Measurements from ENCODE around the gene TENM4. TPM values are rescaled to one million over a fixed set of nuclear protein-coding genes. Genes with fewer than 3 reads are reported as not detected.

The TENM4 gene
- polyA plus RNA-seq, 2 of the 4 experiments (the other 2 are of a cell fraction) = 0.06 to 0.31 TPM

- no peak for DNase-seq (ENCODE audit: low read depth in 1 of 2, low spot score in 1 of 2)
- H3K4me1 ChIP-seq = no peaks in the 10 kb centered on the region
- FAIRE-seq = no peak
- ChIA-PET CTCF (interaction anchor here (0.6 to 1.6 kb wide), 3 partner anchors 11 to 126 kb away, joined by 3 read pairs; no protein-coding TSS in a partner anchor), POLR2A (no interaction called here)
- H3K27ac ChIP-seq = no peak overlapping the region
- TF ChIP-seq PHF8 (IDR thresholded peaks at IDR 0.05; ENCODE audit: borderline replicate concordance, low read depth) (no peak), GATA3 (IDR thresholded peaks at IDR 0.05; ENCODE audit: borderline replicate concordance) (no peak), POLR2A (IDR thresholded peaks at IDR 0.05; ENCODE audit: low read length) (no peak), MAZ (IDR thresholded peaks at IDR 0.05; ENCODE audit: borderline replicate concordance, low read depth, low read length) (no peak), ELK1 (IDR thresholded peaks at IDR 0.05; ENCODE audit: low read depth, low read length) (no peak), HDAC2 (IDR thresholded peaks at IDR 0.05) (no peak), CHD4 (IDR thresholded peaks at IDR 0.05; ENCODE audit: borderline replicate concordance) (no peak)
- no peaks in the 10 kb centered on the region for H3K9me3 ChIP-seq
- H3K4me3 ChIP-seq = no peak overlapping the region
- no peak for ATAC-seq
- no peak overlapping the region for H3K4me2 ChIP-seq
- WGBS (ENCODE audit: missing lambda C conversion rate) = 47% methylated on average over 3 of the region's 3 CpGs
Observed at GRCh38 chr11:79043726-79044125, 397.1 kb downstream of the TENM4 start.

- 80% methylated on average over 2 of the region's 2 CpGs for WGBS (ENCODE audit: missing lambda C conversion rate)
Observed at GRCh38 chr11:79042824-79043223, 398.0 kb downstream of the TENM4 start.

GRCh38 chr11:79040348-79040747, 400.5 kb downstream of the TENM4 start:
- WGBS (ENCODE audit: missing lambda C conversion rate) = 56% methylated on average over 1 of the region's 1 CpG
- Histone ChIP-seq H3K4me1 (no peaks in the 10 kb centered on the region), H3K4me2 (no peak overlapping the region), H3K9me3 (no peaks in the 10 kb centered on the region), H3K4me3 (no peak overlapping the region), H3K27ac (no peak overlapping the region)
- ChIA-PET POLR2A (no interaction called here), CTCF (interaction anchor here (1.9 kb wide), 1 partner anchor 395 kb away, joined by 4 read pairs; no protein-coding TSS in a partner anchor)
- no peak for FAIRE-seq
- no peak for ATAC-seq
- no peak for TF ChIP-seq HDAC2 (IDR thresholded peaks at IDR 0.05)
- TF ChIP-seq EHMT2 (IDR thresholded peaks at IDR 0.05; ENCODE audit: low read depth) = no peak
- no peak for TF ChIP-seq USF2 (IDR thresholded peaks at IDR 0.05)
- DNase-seq (ENCODE audit: low read depth in 1 of 2, low spot score in 1 of 2) = no peak

More at GRCh38 chr11:79042824-79043223, 398.0 kb downstream of the TENM4 start:
- Histone ChIP-seq H3K27ac (no peak overlapping the region), H3K4me1 (no peaks in the 10 kb centered on the region), H3K4me3 (no peak overlapping the region), H3K4me2 (no peak overlapping the region), H3K9me3 (no peaks in the 10 kb centered on the region)
- ATAC-seq (no peak), DNase-seq (ENCODE audit: low read depth in 1 of 2, low spot score in 1 of 2) (no peak), FAIRE-seq (no peak)
- ChIA-PET CTCF (interaction anchor here (0.9 to 1.6 kb wide), 3 partner anchors 10 to 13 kb away, joined by 3 read pairs; no protein-coding TSS in a partner anchor), POLR2A (no interaction called here)
- TF ChIP-seq KDM5A (IDR thresholded peaks at IDR 0.05) (no peak), FOXS1 (CRISPR knock-in tag; IDR thresholded peaks at IDR 0.05) (no peak), CHD4 (IDR thresholded peaks at IDR 0.05; ENCODE audit: borderline replicate concordance) (no peak), KDM1A (IDR thresholded peaks at IDR 0.05; ENCODE audit: low read depth) (no peak), POLR2AphosphoS2 (conservative IDR thresholded peaks at IDR 0.05; ENCODE audit: low read length) (no peak), RFX5 (IDR thresholded peaks at IDR 0.05) (no peak), MAX (IDR thresholded peaks at IDR 0.05) (no peak), RARB (CRISPR knock-in tag; IDR thresholded peaks at IDR 0.05) (no peak), HOXA7 (CRISPR knock-in tag; IDR thresholded peaks at IDR 0.05) (no peak), CEBPB (IDR thresholded peaks at IDR 0.05) (no peak), NR3C1 (IDR thresholded peaks at IDR 0.05) (no peak), RNF2 (IDR thresholded peaks at IDR 0.05; ENCODE audit: borderline replicate concordance, low read depth) (no peak), RAD21 (conservative IDR thresholded peaks at IDR 0.05 in 1 of 2, IDR thresholded peaks at IDR 0.05 in 1 of 2) (no peak)
